Lung (tissue), 12 donors: ENCODE results near the gene FAM185A. TPM values are rescaled to one million over a fixed set of nuclear protein-coding genes. Genes with fewer than 3 reads are reported as not detected.
A peak's percentile ranks its signal among the peaks of the same experiment; 100 is the strongest.

Experiments used
- ATAC-seq: fragments of 200-7000 bp; cut with Tn5 transposase; one replicate; pipeline ENCODE4 v1.9.1; 2020; ENCODE audit warnings: moderate number of reproducible peaks; ENCODE audit not compliant: insufficient read depth, low FRiP score
- DNase-seq, 3 donors: peaks; one replicate each; pipeline ENCODE4 v3.0.0-alpha.2; 2013 to 2017
- H3K27ac ChIP-seq, 2 donors: one replicate each; pipeline ENCODE4 v1.5.1; 2013; ENCODE audit warnings: mild to moderate bottlenecking in 2 of 2, moderate library complexity in 2 of 2, control low read depth in 1 of 2, inconsistent platforms in 1 of 2, low read depth in 1 of 2, low read length in 1 of 2
- H3K27me3 ChIP-seq, 3 donors: one replicate each; pipeline ENCODE4 v1.5.1; 2013; ENCODE audit warnings: low read length in 2 of 3; ENCODE audit not compliant: control insufficient read depth in 3 of 3, insufficient read depth in 3 of 3
- H3K36me3 ChIP-seq, 4 donors: one replicate each; pipeline ENCODE4 v1.5.1; 2013; ENCODE audit warnings: low read length in 4 of 4, mild to moderate bottlenecking in 1 of 4, moderate library complexity in 1 of 4; ENCODE audit not compliant: control insufficient read depth in 4 of 4, insufficient read depth in 4 of 4
- H3K4me1 ChIP-seq, 5 donors: one replicate each; pipeline ENCODE4 v1.5.1; 2013; ENCODE audit warnings: low read length in 5 of 5, mild to moderate bottlenecking in 2 of 5, moderate library complexity in 1 of 5; ENCODE audit not compliant: control insufficient read depth in 5 of 5, insufficient read depth in 5 of 5
- H3K4me3 ChIP-seq: one replicate; pipeline ENCODE4 v1.5.1; 2013; ENCODE audit warnings: mild to moderate bottlenecking, control low read depth, moderate library complexity
- H3K9ac ChIP-seq, 2 donors: one replicate each; pipeline ENCODE4 v1.5.1; 2013; ENCODE audit warnings: low read length in 2 of 2, control low read depth in 1 of 2; ENCODE audit not compliant: insufficient read depth in 1 of 2
- H3K9me3 ChIP-seq, 4 donors: one replicate each; pipeline ENCODE4 v1.5.1; 2013; ENCODE audit warnings: low read length in 3 of 4, mild to moderate bottlenecking in 1 of 4, moderate library complexity in 1 of 4; ENCODE audit not compliant: control insufficient read depth in 4 of 4, insufficient read depth in 3 of 4
- WGBS, 2 donors: extraction: QIAGEN DNeasy Blood & Tissue Kit; methylation state at CpG; one replicate each; pipeline ENCODE4 v1.1.7; 2013; 5-methylcytosine and 5-hydroxymethylcytosine counted together
- polyA plus RNA-seq, 2 donors: library from polyadenylated mRNA; stranded (reverse); fragments of 200-250 nt; gene quantifications; one replicate each; pipeline ENCODE4 v1.2.1, GENCODE V29; 2013
- total RNA-seq, 2 donors: library from RNA; depleted of rRNA in 1 of 2; stranded (reverse); fragments of >200 nt in 1 of 2; gene quantifications; one replicate each; pipeline ENCODE4 v1.2.1, GENCODE V29; 2014 to 2021
- TF ChIP-seq, protein P1 (sequence below): IDR thresholded peaks from 2 replicates; pipeline ENCODE4 v1.5.1; 2012; ENCODE audit warnings: mild to moderate bottlenecking; ENCODE audit errors: control extremely low read depth, extremely low read depth
- donor health status: control.
- donor health status: control.
- donor health status: Bipolar disorder and iron deficiency.
- donor health status: healthy.
- donor health status: DM: yes; HTN: yes; CAD: no.

Gene FAM185A
- total and polyA plus RNA-seq, 4 donors, result 2.8 to 17.3 (median 8.0) TPM

- ATAC-seq (no peak), DNase-seq (no peak)
- Histone ChIP-seq H3K4me1 (peaks cover 0 to 7% (median 0%) of the 10 kb centered on the region in 5 donors), H3K4me3 (no peak overlapping the region), H3K36me3 (peaks cover 4 to 12% (median 7%) of the 10 kb centered on the region in 4 donors), H3K27ac (no peak overlapping the region), H3K9ac (no peak overlapping the region), H3K9me3 (no peaks in the 10 kb centered on the region), H3K27me3 (no peaks in the 10 kb centered on the region)
- TF ChIP-seq, protein P1, sequence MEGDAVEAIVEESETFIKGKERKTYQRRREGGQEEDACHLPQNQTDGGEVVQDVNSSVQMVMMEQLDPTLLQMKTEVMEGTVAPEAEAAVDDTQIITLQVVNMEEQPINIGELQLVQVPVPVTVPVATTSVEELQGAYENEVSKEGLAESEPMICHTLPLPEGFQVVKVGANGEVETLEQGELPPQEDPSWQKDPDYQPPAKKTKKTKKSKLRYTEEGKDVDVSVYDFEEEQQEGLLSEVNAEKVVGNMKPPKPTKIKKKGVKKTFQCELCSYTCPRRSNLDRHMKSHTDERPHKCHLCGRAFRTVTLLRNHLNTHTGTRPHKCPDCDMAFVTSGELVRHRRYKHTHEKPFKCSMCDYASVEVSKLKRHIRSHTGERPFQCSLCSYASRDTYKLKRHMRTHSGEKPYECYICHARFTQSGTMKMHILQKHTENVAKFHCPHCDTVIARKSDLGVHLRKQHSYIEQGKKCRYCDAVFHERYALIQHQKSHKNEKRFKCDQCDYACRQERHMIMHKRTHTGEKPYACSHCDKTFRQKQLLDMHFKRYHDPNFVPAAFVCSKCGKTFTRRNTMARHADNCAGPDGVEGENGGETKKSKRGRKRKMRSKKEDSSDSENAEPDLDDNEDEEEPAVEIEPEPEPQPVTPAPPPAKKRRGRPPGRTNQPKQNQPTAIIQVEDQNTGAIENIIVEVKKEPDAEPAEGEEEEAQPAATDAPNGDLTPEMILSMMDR, result no peak
- 92 to 97% methylated on average over 3 of the region's 3 CpGs for WGBS, 2 donors
Measured at GRCh38 chr7:102829075-102829474, 80.3 kb downstream of the FAM185A start.

GRCh38 chr7:102830197-102830596, 81.4 kb downstream of the FAM185A start:
- 98 to 100% methylated on average over 2 of the region's 2 CpGs for WGBS, 2 donors
- H3K4me3 ChIP-seq, result no peak overlapping the region

DNA sequence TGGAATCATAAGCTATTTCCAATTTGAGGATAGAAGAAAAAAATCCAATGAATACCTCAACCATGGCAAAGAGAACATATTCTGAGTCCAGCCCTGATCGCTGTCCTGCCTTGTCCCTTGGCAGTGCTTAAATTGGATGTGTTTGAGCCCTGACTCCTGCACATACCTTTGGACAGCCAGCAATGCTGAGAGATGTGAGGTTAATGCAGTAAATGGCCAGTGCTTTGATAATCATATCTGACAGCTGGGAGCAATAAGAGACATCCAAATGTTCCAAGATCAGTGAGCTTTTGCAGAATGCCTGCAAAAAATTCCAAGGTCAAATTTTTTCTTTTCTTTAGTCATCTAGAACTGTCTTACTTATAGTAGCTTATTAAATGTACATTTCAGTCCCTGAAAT, 83.9 kb downstream of the FAM185A start:
- H3K9ac ChIP-seq, result no peak overlapping the region
- no peak overlapping the region for H3K27ac ChIP-seq
- no peak overlapping the region for H3K4me3 ChIP-seq
- H3K4me1 ChIP-seq, result peaks cover 0 to 25% (median 0%) of the 10 kb centered on the region in 5 donors
- H3K36me3 ChIP-seq, result peaks cover 4 to 7% (median 5%) of the 10 kb centered on the region in 4 donors
- TF ChIP-seq, protein P1, result no peak
- H3K27me3 ChIP-seq, result no peaks in the 10 kb centered on the region
- H3K9me3 ChIP-seq, result no peaks in the 10 kb centered on the region
- DNase-seq (peak in 1 of 3 donors; percentile 26), ATAC-seq (no peak)
- 79 to 91% methylated on average over 1 of the region's 1 CpG for WGBS, 2 donors

More at GRCh38 chr7:102830197-102830596, 81.4 kb downstream of the FAM185A start:
- no peak for DNase-seq
- Histone ChIP-seq H3K9me3 (no peaks in the 10 kb centered on the region), H3K36me3 (peaks cover 4 to 11% (median 7%) of the 10 kb centered on the region in 4 donors), H3K27me3 (no peaks in the 10 kb centered on the region), H3K4me1 (peaks cover 0 to 7% (median 0%) of the 10 kb centered on the region in 5 donors), H3K9ac (no peak overlapping the region), H3K27ac (no peak overlapping the region)
- TF ChIP-seq, protein P1, result no peak
- no peak for ATAC-seq

DNA sequence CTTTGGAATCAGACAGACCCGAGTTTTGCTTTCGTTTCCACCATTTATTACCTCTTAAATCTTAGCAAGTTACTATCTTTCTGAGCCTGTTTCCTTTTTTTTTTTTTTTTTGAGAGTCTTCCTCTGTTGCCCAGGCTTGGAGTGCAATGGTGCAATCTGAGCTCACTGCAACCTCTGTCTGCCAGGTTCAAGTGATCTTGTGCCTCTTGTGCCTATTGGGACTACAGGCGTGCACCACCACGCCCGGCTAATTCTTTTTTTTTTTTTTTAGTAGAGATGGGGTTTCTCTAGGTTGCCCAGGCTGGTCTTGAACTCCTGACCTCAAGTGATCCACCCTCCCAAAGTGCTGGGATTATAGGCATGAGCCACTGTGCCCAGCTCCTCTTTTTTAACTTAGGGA, 84.5 kb downstream of the FAM185A start:
- H3K27ac ChIP-seq, result no peak overlapping the region

More for the DNA sequence above, 84.5 kb downstream of the FAM185A start:
- ATAC-seq (no peak), DNase-seq (no peak)
- Histone ChIP-seq H3K36me3 (peaks cover 4 to 7% (median 7%) of the 10 kb centered on the region in 4 donors), H3K4me1 (peaks cover 0 to 30% (median 0%) of the 10 kb centered on the region in 5 donors), H3K4me3 (no peak overlapping the region), H3K9me3 (no peaks in the 10 kb centered on the region), H3K27me3 (no peaks in the 10 kb centered on the region), H3K9ac (no peak overlapping the region)
- 89 to 94% methylated on average over 5 of the region's 5 CpGs for WGBS, 2 donors
- TF ChIP-seq, protein P1, result no peak
